GM12878 (cell line): ENCODE data around the gene CCDC141. TPM values are rescaled to one million over a fixed set of nuclear protein-coding genes. Genes with fewer than 3 reads are reported as not detected.

ENCODE experiments used
- BCL3 ChIP-seq: IDR thresholded peaks from 2 replicates; pipeline ENCODE4 v1.6.1; 2011; ENCODE audit warnings: borderline replicate concordance, low read depth, mild to moderate bottlenecking, moderate library complexity, low read length; ENCODE audit not compliant: insufficient read depth, poor library complexity, severe bottlenecking
- BCLAF1 ChIP-seq: fragments of 450-650 bp; IDR thresholded peaks from 2 replicates; pipeline ENCODE4 v1.6.1; 2017; ENCODE audit warnings: antibody characterized with exemption, mild to moderate bottlenecking, moderate library complexity
- BMI1 ChIP-seq: fragments of 450-650 bp; IDR thresholded peaks from 2 replicates; pipeline ENCODE4 v1.6.1; 2016; ENCODE audit warnings: mild to moderate bottlenecking, moderate library complexity, borderline replicate concordance
- CBFB ChIP-seq: IDR thresholded peaks from 2 replicates; pipeline ENCODE4 v1.6.1; 2016; ENCODE audit warnings: antibody characterized with exemption, low read depth
- CHD1 ChIP-seq: IDR thresholded peaks from 2 replicates; pipeline ENCODE4 v1.6.1; 2012; ENCODE audit warnings: low read depth, low read length, improper control_type of control experiment
- HCFC1 ChIP-seq: fragments of 150-350 bp; IDR thresholded peaks from 2 replicates; pipeline ENCODE4 v1.6.1; 2014; ENCODE audit warnings: low read length
- IRF3 ChIP-seq: fragments of 450-650 bp; IDR thresholded peaks from 2 replicates; pipeline ENCODE4 v1.6.1; 2014; ENCODE audit warnings: mild to moderate bottlenecking
- RB1 ChIP-seq: fragments of 450-650 bp; formaldehyde crosslinking; IDR thresholded peaks from 2 replicates; pipeline ENCODE4 v1.6.1; 2017; ENCODE audit warnings: mild to moderate bottlenecking, borderline replicate concordance
- ZBTB33 ChIP-seq: fragments of 450-650 bp; IDR thresholded peaks from 2 replicates; pipeline ENCODE4 v1.6.1; 2017; ENCODE audit warnings: mild to moderate bottlenecking
- ZNF384 ChIP-seq: IDR thresholded peaks from 2 replicates; pipeline ENCODE4 v1.6.1; 2012; ENCODE audit warnings: low read depth, mild to moderate bottlenecking, low read length, improper control_type of control experiment, borderline replicate concordance
- polyA plus RNA-seq, 11 experiments: library from polyadenylated mRNA; depleted of rRNA in 4 of 11; unstranded in 6 of 11; stranded (reverse) in 5 of 11; fragments of >200 nt; fragmentation: Nextera tagmentation in 4 of 11; fragmentation: Illumina TruSeq in 1 of 11; extraction: Ambion mirVana in 4 of 11; extraction: Trizol in 1 of 11; gene quantifications; 1 replicate in 1 of 11; 2 replicates in 10 of 11; pipeline versions ENCODE4 v1.2.1 to v1.2.3, GENCODE V29; 2011 to 2016; ENCODE audit warnings: inconsistent platforms in 2 of 11, missing spikeins in 2 of 11, low read depth in 1 of 11
- total RNA-seq, 4 experiments: library from RNA; depleted of rRNA in 3 of 4; stranded (reverse); fragments of >200 nt in 3 of 4; fragmentation: Illumina TruSeq in 1 of 4; extraction: Trizol in 1 of 4; gene quantifications; 2 replicates each; pipeline versions ENCODE4 v1.2.1 to v1.2.3, GENCODE V29; 2013 to 2021

Gene CCDC141
- total and polyA plus RNA-seq, 10 of the 15 experiments (the other 5 are each of a cell fraction or from before 2014, with no cell fraction given) = 0.84 to 12.5 (median 3.6) TPM

- TF ChIP-seq ZBTB33 = no peak
- no peak for TF ChIP-seq CBFB
- no peak for TF ChIP-seq BMI1
- no peak for TF ChIP-seq ZNF384
- no peak for TF ChIP-seq CHD1
- no peak for TF ChIP-seq RB1
- TF ChIP-seq HCFC1 = no peak
- no peak for TF ChIP-seq IRF3
- no peak for TF ChIP-seq BCL3
- no peak for TF ChIP-seq BCLAF1
Measured at GRCh38 chr2:179049546-179050311, at the start of gene CCDC141 (continued).
